Measurements from ENCODE around the gene TRABD2B.

- TF ChIP-seq CTCF (conservative IDR thresholded peaks at IDR 0.05) (no peak), ZFX (IDR thresholded peaks at IDR 0.05) (no peak)
These were observed 142.5 kb downstream of the TRABD2B start for GRCh38 chr1:47854552-47855144.

Measured in C4-2B (cell line).